KBM-7 (cell line): ENCODE data around the gene MICAL2.
"Not testable (repeated sequence)": the region's sequence is repeated elsewhere in the genome, so short reads cannot be mapped to it uniquely, and the experiment has no call there.

Source experiments
- DNase-seq: peaks from one replicate; pipeline ENCODE4 v3.0.0-alpha.2; 2015
- in situ Hi-C: fragments of 300-500 bp; cut with MboI; formaldehyde crosslinking; loops from 2 replicates; pipeline ENCODE4 v1.14.3; 2020; ENCODE audit warnings: low sequenced_read_pairs, low pct_unique_long_range_greater_than_20kb, mixed read lengths

MICAL2 gene

GRCh38 chr11:12143461-12144258 is 33.3 kb downstream of the MICAL2 start:
- in situ Hi-C loops, result no loop called here

GRCh38 chr11:12144330-12145174 is 34.2 kb downstream of the MICAL2 start:
- in situ Hi-C loops, result no loop called here
- no peak for DNase-seq

More at GRCh38 chr11:12143461-12144258, 33.3 kb downstream of the MICAL2 start:
- no peak for DNase-seq

GRCh38 chr11:12146678-12147077 is 36.3 kb downstream of the MICAL2 start:
- in situ Hi-C loops, DNase-seq: not testable (repeated sequence)

DNA sequence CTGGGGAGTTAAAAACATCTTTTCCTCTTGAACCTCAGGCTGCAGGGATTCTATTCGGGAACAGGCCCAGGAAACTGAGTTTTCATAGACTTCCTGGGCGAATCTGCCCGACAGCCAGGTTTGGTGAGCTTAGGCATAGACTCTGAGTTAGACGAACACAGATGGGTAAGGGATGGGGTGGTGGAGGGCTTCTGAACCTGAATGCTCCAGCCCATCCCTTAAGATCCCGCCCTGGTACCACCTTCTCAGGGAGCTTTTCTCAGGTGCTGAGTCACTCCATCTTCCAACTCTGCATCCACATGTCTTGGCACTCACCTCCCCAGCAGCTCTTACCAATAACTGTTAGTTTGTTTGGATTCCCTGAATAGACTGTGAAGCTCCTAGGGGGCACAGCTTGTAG is 37.4 kb downstream of the MICAL2 start:
- in situ Hi-C loops, result no loop called here
- DNase-seq, result no peak

- no peak for DNase-seq
- in situ Hi-C loops, result no loop called here
Observed at GRCh38 chr11:12148466-12148865, 38.1 kb downstream of the MICAL2 start.

- no peak for DNase-seq
- in situ Hi-C loops, result no loop called here
Observed at GRCh38 chr11:12148882-12149281, 38.5 kb downstream of the MICAL2 start.

DNA sequence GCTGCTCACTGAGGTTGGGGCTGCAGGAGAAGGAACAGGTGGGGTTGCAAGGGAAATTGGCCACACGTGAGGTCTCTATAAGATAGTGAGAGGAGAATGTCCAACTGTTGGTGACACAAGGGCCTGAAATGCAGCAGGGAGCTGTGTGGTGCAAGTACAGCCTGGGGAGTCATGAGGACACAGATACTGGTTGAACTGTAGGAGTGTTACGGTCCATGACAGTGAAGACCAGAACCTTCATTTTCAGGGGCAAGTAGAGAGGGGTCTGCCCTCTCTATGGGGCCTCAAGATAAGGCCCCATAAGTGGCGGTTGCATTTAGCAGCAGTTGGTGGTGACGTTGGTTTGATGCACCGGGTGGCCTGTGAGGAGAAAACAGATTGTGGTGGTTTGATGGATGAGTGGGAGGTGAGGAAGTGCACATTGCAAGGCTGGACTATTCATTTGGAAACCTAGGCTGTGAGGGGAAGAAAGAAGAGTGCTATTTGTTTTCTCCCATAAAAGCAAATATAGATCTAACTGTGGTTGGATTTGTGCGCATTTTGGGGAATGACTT is 39.4 kb downstream of the MICAL2 start:
- in situ Hi-C loops, result no loop called here

DNA sequence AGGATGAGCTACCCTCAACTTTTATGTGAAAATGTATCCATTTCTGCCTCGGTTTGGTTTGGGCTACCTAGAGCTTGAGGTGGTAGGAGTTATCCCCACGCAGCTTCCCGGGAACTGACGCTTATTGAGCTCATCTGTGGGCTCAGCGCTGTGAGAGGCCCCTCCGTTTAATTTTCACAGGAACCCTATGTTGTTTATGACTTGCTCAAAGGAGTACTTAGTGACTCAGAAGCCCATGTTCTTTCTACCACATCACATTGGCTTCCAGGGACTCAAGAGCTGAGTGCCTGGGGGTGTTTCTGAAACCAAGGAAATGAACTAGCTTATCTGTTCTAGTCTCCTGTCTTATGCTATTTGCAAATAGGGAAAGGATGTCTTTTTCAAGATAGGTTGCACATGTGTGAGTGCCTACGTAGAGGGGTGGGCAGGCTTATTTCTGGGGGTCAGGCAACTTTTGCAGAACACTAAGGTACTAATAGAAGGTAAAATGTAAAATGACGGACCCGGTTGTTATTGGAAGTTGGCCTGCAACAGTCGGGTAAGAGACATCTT is 40.5 kb downstream of the MICAL2 start:
- peak; percentile 22 for DNase-seq
- in situ Hi-C loops, result no loop called here

More for the DNA sequence above, 39.4 kb downstream of the MICAL2 start:
- peak; percentile 96 for DNase-seq

GRCh38 chr11:12152321-12152720 is 41.9 kb downstream of the MICAL2 start:
- DNase-seq, result peak; percentile 50
- in situ Hi-C loops, result no loop called here

DNA sequence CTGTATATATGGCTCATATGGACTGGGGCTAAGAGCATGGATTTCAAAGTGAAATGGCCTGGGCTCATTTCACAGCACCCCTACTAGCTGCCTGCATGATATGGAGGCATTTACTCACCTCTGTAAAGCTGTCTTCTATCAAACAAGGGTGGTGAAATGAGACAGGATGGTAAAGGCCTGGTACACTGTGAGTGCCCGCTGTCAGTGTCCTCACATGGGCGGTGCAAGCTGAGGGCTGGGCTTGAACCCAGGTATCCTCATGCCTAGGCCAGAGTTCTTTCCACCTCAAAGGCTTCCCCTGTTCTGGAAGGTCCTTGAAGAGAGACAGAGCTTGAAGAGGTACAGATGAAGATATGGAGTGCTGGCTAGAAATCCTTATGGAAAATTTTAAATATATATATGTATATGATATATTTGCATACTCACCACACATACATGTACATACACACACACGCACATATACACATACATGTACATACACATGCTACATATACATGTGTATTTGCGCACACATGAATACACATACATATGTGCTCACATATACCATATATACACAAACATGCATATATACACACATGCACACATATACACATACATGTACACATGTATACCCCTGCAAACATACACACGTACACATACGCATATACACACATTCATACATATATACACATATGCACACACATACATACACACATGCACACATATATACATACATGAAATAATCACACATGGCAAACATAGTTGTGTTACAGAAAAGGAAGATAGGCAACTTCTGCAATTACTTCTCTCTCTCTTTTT is 44.7 kb downstream of the MICAL2 start:
- in situ Hi-C loops, result no loop called here
- DNase-seq, result no peak

DNA sequence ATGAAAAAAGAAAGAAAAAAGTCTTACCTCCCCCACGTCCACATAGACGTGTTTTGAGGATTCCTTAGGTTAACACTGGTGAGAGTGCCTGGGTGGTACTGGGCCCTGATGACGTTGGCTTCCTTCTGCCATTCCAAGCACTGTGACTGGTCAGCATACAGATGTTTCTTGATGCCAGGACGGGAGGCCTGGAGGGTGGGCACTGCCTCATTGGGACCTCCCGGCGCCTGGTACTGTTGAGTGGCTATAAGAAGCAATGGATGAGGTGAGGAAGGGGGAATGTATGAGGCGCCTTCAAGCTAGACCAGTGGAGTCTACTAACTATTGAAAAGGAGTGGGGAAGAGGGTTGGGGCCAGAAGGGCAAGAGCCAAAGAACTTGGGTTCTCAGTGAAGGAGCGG is 45.3 kb downstream of the MICAL2 start:
- no peak for DNase-seq
- in situ Hi-C loops, result no loop called here

DNA sequence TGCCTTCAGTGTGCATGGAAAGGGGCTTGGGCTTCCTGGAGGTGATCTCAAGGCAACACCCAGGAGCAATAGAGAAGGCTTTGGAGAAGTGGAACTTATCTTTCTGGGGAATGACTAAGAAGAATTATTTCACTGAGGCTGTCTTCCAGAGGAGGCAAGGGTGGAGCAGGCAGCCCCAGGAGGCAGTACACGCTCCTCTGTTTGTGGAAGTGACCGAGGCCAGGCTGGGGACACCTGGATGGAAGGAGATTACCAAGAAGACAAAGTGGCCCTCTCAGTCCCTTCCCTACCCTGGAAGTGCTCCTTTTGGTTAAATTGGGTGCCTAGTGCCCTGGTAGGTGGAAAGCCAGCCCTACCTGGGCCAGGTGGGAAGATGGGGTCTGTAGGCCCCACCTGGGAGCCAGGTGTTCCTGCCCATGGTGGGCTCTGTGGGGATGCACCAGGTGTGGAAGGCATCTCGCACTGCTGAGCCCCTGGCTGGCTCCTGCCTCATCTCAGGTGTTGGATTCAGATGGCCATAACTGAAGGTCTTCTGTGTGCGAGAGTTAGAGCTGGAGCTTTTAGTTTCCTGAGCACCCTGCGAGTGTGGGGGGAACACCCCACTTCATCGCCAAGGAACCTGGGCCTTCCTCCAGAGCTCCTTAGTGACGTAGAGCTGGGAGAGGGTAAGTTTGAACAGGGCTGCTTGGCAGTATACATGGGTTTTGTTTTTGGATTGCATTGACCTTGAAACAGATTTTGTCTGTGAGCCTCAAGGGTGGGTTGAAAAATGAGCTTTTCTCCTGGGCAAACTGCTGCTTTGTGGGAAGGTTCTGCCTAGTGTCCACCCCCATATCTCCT is 46.1 kb downstream of the MICAL2 start:
- in situ Hi-C loops, result no loop called here
- no peak for DNase-seq

GRCh38 chr11:12157241-12157661 is 46.9 kb downstream of the MICAL2 start:
- peak; percentile 58 for DNase-seq
- in situ Hi-C loops, result no loop called here

- in situ Hi-C loops, result no loop called here
- no peak for DNase-seq
Observed at GRCh38 chr11:12158909-12159308, 48.5 kb downstream of the MICAL2 start.

DNA sequence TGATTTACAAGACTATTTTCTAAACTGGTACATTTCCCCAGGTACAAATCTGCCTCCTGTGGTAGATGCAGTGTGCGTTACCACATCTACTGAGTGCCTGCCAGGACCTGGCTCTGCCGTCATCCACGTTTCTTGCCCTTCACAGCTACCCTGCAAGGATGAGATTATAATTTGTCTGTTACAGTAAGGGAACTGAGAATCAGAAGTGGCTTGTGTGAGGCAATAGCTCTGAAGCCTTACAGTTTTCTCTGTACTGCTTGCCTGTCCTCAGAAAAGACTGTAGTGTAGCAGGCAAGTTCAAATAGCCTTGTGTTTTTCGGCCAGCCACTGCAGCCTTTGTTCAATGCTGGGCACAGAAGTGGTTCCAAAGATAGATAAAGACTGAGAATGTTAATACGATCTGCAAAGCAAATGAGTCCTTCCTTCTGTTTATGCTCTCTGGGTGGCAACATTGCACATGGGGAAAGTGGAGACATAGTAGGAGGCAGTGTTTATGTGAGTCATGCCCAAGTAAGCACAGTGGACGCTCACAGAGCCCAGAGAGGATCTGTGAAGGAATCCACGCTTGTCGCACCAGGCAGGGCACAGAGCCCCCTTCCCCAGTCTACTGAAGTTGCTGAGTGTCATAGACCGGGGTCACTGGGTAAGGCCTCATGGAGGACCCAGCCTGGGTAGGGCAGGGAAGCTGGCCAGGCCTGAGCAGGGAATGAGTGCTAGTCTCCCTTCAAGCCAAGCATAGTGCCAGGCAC is 49.1 kb downstream of the MICAL2 start:
- in situ Hi-C loops, result no loop called here
- DNase-seq, result no peak

GRCh38 chr11:12160231-12160630 is 49.8 kb downstream of the MICAL2 start:
- in situ Hi-C loops, result no loop called here

DNA sequence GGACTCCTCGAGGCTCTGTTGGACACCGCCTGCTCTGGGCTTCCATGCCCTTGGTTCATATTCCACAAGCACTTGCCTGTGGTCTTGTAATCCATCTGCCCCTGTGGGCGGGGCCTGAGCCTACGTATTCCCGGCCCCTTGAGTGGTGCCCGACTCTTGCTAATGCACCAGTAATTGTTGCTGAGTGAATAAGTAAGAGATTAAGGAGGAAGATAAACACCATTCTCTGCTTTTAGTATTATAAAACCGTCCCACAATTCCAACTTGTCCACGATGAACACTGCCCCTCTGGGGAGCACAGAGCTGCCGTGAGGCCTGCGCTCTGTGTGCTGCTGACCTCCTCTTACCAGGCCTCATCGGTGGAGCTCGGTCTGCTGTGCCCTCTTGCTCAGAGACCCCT is 50.3 kb downstream of the MICAL2 start:
- in situ Hi-C loops, result no loop called here
- DNase-seq, result no peak

More at GRCh38 chr11:12160231-12160630, 49.8 kb downstream of the MICAL2 start:
- no peak for DNase-seq
